Stomach (tissue), 9 donors: ENCODE results near the gene ZEB1. TPM values are rescaled to one million over a fixed set of nuclear protein-coding genes. Genes with fewer than 3 reads are reported as not detected.

Source experiments
- DNase-seq, 2 donors: peaks; one replicate each; pipeline versions ENCODE4 v3.0.0 to v3.0.0-alpha.2; 2013 to 2019
- H3K27ac ChIP-seq, 5 donors: fragments of 200-600 bp in 4 of 5; sonication (generic) in 4 of 5; one replicate each; pipeline ENCODE4 v1.5.1; 2013 to 2019; ENCODE audit warnings: mild to moderate bottlenecking in 1 of 5, moderate library complexity in 1 of 5
- H3K27me3 ChIP-seq, 3 donors: fragments of 200-600 bp; sonication (generic); one replicate each; pipeline ENCODE4 v1.5.1; 2017 to 2019; ENCODE audit warnings: mixed run types in 1 of 3
- H3K36me3 ChIP-seq, 4 donors: fragments of 200-600 bp; sonication (generic); 1 replicate in 3 of 4; 2 replicates in 1 of 4; pipeline ENCODE4 v1.5.1; 2016 to 2019
- H3K4me1 ChIP-seq, 4 donors: fragments of 200-600 bp; sonication (generic); one replicate each; pipeline ENCODE4 v1.5.1; 2016 to 2019
- H3K4me3 ChIP-seq, 4 donors: fragments of 200-600 bp; sonication (generic) in 3 of 4; one replicate each; pipeline ENCODE4 v1.5.1; 2016 to 2019; ENCODE audit warnings: mild to moderate bottlenecking in 1 of 4
- H3K9me3 ChIP-seq, 4 donors: fragments of 200-600 bp; sonication (generic); one replicate each; pipeline ENCODE4 v1.5.1; 2016 to 2019
- CTCF ChIP-seq, 7 experiments: fragments of 450-650 bp in 4 of 7; fragments of 200-600 bp in 3 of 7; sonication (generic) in 3 of 7; IDR thresholded peaks; one replicate each; pipeline ENCODE4 v1.5.1; 2016 to 2019; ENCODE audit warnings: antibody characterized with exemption in 7 of 7, control low read depth in 2 of 7, mild to moderate bottlenecking in 1 of 7
- EP300 ChIP-seq: sonication (generic); formaldehyde crosslinking; IDR thresholded peaks from one replicate; pipeline ENCODE4 v1.6.1; 2017; ENCODE audit warnings: antibody characterized with exemption
- POLR2A ChIP-seq, 4 donors: fragments of 450-650 bp; IDR thresholded peaks; one replicate each; pipeline ENCODE4 v1.6.1; 2016; ENCODE audit warnings: antibody characterized with exemption in 4 of 4, control low read depth in 2 of 4, mild to moderate bottlenecking in 1 of 4, moderate library complexity in 1 of 4
- POLR2AphosphoS5 ChIP-seq, 3 donors: sonication (generic); formaldehyde crosslinking; IDR thresholded peaks; one replicate each; pipeline ENCODE4 v1.6.1; 2016; ENCODE audit warnings: antibody characterized with exemption in 3 of 3
- WGBS, 5 donors: extraction: QIAGEN DNeasy Blood & Tissue Kit in 3 of 5; methylation state at CpG; one replicate each; pipeline versions ENCODE4 v1.1.5 to v1.1.7; 2013 to 2018; 5-methylcytosine and 5-hydroxymethylcytosine counted together
- intact Hi-C: fragments of 100-400 bp; cut with DNase I; formaldehyde crosslinking; loops from one replicate; pipeline ENCODE4 v1.15.1; 2023; ENCODE audit warnings: low total_unique reads
- polyA plus RNA-seq, 3 donors: library from polyadenylated mRNA; stranded (reverse); fragments of 200-250 nt; gene quantifications; one replicate each; pipeline ENCODE4 v1.2.3, GENCODE V29; 2013
- total RNA-seq, 5 donors: library from RNA; depleted of rRNA; stranded (reverse); fragments of >200 nt; gene quantifications; one replicate each; pipeline versions ENCODE4 v1.1.0 to v1.2.3, GENCODE V29; 2014 to 2016
- donor health status: healthy with polysubstance abuse.
- donor health status: Bipolar disorder and iron deficiency.
- donor health status: healthy.

Gene ZEB1
- total and polyA plus RNA-seq, 8 donors: 7.6 to 187 (median 31.1) TPM

- intact Hi-C loops: no loop called here
- no peak overlapping the region for H3K27ac ChIP-seq
- H3K9me3 ChIP-seq: no peaks in the 10 kb centered on the region
- TF ChIP-seq POLR2A (IDR thresholded peaks at IDR 0.05) (no peak), POLR2AphosphoS5 (IDR thresholded peaks at IDR 0.05) (no peak), EP300 (no peak), CTCF (IDR thresholded peaks at IDR 0.05) (no peak)
- 38 to 59% (median 47%) methylated on average over 1 of the region's 1 CpG for WGBS, 5 donors
- no peak overlapping the region for H3K4me3 ChIP-seq
- no peaks in the 10 kb centered on the region for H3K36me3 ChIP-seq
- H3K4me1 ChIP-seq: peaks cover 0 to 66% (median 18%) of the 10 kb centered on the region in 4 donors
- H3K27me3 ChIP-seq: no peaks in the 10 kb centered on the region
- DNase-seq: no peak
These were observed 26.9 kb downstream of the ZEB1 start for GRCh38 chr10:31345886-31346285.

GRCh38 chr10:31346953-31347352, 27.9 kb downstream of the ZEB1 start:
- TF ChIP-seq POLR2A (IDR thresholded peaks at IDR 0.05) (no peak), POLR2AphosphoS5 (IDR thresholded peaks at IDR 0.05) (no peak), EP300 (no peak), CTCF (IDR thresholded peaks at IDR 0.05) (no peak)
- DNase-seq: no peak
- Histone ChIP-seq H3K36me3 (no peaks in the 10 kb centered on the region), H3K27ac (no peak overlapping the region), H3K4me3 (no peak overlapping the region), H3K4me1 (peaks cover 0 to 69% (median 18%) of the 10 kb centered on the region in 4 donors), H3K27me3 (no peaks in the 10 kb centered on the region), H3K9me3 (no peaks in the 10 kb centered on the region)
- 56 to 87% (median 81%) methylated on average over 1 of the region's 1 CpG for WGBS, 5 donors
- intact Hi-C loops: no loop called here

DNA sequence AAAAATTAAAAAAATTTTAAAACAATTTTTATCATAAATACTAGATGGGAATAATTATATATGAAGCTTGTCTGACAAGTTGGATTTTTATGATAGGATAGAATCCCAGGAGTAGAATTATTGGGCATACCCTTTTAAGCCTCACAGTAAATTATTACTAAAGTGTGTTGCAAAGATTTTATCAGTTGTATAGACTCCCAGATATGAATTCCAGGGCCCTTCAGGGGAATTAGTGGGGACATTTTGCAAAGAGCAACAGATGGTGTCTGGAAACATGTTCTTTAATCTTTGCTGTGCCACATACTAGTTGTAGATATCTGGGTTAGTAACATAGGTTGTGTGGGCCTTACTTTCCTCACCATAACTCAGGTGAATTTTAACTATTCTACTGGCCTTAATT, 28.7 kb downstream of the ZEB1 start:
- TF ChIP-seq POLR2A (IDR thresholded peaks at IDR 0.05): no peak
- no peak for TF ChIP-seq CTCF (IDR thresholded peaks at IDR 0.05)
- TF ChIP-seq EP300: no peak
- TF ChIP-seq POLR2AphosphoS5 (IDR thresholded peaks at IDR 0.05): no peak
- no peaks in the 10 kb centered on the region for H3K36me3 ChIP-seq
- no peak for DNase-seq
- no peaks in the 10 kb centered on the region for H3K27me3 ChIP-seq
- no peak overlapping the region for H3K27ac ChIP-seq
- no peak overlapping the region for H3K4me3 ChIP-seq
- no peaks in the 10 kb centered on the region for H3K9me3 ChIP-seq
- intact Hi-C loops: no loop called here
- H3K4me1 ChIP-seq: peaks cover 0 to 70% (median 18%) of the 10 kb centered on the region in 4 donors

- H3K9me3 ChIP-seq: no peaks in the 10 kb centered on the region
- 84 to 98% (median 95%) methylated on average over 1 of the region's 1 CpG for WGBS, 5 donors
These were observed 31.9 kb downstream of the ZEB1 start for GRCh38 chr10:31350891-31351290.

More at GRCh38 chr10:31350891-31351290, 31.9 kb downstream of the ZEB1 start:
- intact Hi-C loops: no loop called here
- TF ChIP-seq CTCF (IDR thresholded peaks at IDR 0.05) (no peak), POLR2A (IDR thresholded peaks at IDR 0.05) (no peak), EP300 (no peak), POLR2AphosphoS5 (IDR thresholded peaks at IDR 0.05) (no peak)
- DNase-seq: no peak
- Histone ChIP-seq H3K36me3 (no peaks in the 10 kb centered on the region), H3K4me3 (no peak overlapping the region), H3K27me3 (no peaks in the 10 kb centered on the region), H3K4me1 (peaks cover 0 to 59% (median 22%) of the 10 kb centered on the region in 4 donors), H3K27ac (no peak overlapping the region)
